HG02885 (cell line): ENCODE results near the gene ITGA11.

Source experiments
- ATAC-seq: cut with Tn5 transposase; IDR thresholded peaks from one replicate; pipeline ENCODE4 v1.9.1; 2021; ENCODE audit warnings: mild to moderate bottlenecking; ENCODE audit not compliant: unreplicated experiment, poor library complexity

ITGA11 gene

DNA sequence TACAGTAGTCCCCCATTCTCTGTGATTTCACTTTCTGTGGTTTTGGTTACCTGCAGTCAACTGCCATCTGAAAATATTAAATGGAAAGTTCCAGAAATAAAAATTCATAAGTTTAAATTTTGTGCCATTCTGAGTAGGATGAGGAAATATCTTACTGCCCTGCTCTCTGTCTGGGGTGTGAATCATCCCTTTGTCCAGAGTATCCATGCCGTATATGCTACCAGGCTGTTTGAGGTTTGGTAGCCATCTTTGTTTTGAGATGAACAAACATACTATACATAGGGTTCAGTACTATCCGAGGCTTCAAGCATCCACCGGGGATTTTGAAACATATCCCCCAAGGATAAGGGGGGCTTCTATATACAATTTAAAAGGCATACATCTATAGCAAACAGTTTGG lies 170.7 kb downstream of the ITGA11 start:
- no peak for ATAC-seq

- no peak for ATAC-seq
These were observed 172.1 kb downstream of the ITGA11 start for GRCh38 chr15:68259883-68260282.

- no peak for ATAC-seq
These were observed 173.3 kb downstream of the ITGA11 start for GRCh38 chr15:68258692-68259091.

- ATAC-seq, result no peak
These were observed 175.1 kb downstream of the ITGA11 start for GRCh38 chr15:68256675-68257450.

- ATAC-seq, result no peak
These were observed 178.9 kb downstream of the ITGA11 start for GRCh38 chr15:68252925-68253534.

DNA sequence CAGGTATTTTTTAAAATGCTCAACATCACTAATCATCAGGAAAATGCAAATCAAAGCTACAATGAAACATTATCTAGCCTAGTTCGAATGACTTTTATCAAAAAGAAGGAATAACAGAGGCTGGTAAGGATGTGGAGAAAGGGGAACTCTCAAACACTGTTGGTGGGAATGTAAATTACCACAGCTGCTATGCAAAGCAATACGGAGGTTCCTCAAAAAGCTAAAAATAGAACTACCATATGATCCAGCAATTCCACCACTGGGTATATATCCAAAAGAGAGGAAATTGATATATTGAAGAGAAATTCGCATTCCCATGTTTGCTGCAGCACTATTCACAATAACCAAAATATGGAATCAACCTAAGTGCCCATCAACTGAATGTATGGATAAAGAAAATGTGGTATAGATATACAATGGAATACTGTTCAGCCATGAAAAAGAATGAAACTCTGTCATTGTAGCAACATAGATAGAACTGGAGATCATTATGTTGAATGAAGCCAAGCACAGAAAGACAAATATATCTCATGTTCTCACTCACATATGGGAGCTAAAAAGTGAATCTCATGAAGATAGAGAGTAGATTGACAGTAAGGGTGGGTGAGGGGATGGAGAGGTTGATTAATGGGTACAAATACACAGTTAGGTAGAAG lies 182.8 kb downstream of the ITGA11 start:
- no peak for ATAC-seq
